ENCODE measurements around the gene SHROOM1.

The SHROOM1 gene

DNA sequence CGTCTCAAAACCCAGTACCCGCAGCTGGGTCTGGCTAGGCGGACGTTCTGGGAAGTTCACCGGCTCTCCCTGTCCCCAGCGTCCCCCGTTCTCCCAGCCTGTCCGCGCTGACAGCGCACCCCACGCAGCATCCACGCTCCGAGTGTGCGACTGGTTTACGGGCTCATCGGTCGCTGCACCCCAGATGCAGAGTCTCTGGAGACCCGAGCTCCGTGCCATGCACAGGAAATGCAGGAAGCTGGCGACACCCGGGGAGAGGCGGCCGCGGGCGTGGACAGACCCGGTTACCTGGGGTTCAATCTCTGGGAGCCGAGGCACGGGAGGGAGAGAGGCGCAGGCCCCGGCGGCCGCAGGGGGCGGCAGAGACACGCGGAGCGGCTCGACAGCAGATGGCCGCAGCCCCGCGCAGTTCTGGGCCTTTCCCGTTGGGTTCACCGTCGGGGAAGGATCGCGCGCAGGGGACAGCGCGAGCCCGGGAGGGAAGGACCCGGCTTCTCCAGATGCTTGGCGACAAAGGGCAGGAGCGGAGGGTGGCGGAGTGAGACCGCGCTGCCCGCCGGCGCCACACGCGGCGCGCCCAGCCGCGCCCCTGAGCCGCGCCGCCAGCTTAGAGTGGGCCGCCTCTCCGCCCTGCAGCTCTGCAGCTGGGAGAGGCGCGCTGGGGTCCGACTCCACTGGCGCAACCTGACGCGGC lies 558 bp downstream of the SHROOM1 start:
- peak; percentile 88 for TF ChIP-seq CTCF (IDR thresholded peaks at IDR 0.05; ENCODE audit: low read depth, low read length)

GRCh38 chr5:132828846-132829494 lies 1.5 kb downstream of the SHROOM1 start:
- peak overlapping the region; percentile 59; the same call in 1 of the 2 replicates for H3K4me3 ChIP-seq (ENCODE audit: low read depth, low read length)
- no peak for TF ChIP-seq CTCF (IDR thresholded peaks at IDR 0.05; ENCODE audit: low read depth, low read length)

More for the DNA sequence above, 558 bp downstream of the SHROOM1 start:
- H3K4me3 ChIP-seq (ENCODE audit: low read depth, low read length), result peak overlapping the region; percentile 59

DNA sequence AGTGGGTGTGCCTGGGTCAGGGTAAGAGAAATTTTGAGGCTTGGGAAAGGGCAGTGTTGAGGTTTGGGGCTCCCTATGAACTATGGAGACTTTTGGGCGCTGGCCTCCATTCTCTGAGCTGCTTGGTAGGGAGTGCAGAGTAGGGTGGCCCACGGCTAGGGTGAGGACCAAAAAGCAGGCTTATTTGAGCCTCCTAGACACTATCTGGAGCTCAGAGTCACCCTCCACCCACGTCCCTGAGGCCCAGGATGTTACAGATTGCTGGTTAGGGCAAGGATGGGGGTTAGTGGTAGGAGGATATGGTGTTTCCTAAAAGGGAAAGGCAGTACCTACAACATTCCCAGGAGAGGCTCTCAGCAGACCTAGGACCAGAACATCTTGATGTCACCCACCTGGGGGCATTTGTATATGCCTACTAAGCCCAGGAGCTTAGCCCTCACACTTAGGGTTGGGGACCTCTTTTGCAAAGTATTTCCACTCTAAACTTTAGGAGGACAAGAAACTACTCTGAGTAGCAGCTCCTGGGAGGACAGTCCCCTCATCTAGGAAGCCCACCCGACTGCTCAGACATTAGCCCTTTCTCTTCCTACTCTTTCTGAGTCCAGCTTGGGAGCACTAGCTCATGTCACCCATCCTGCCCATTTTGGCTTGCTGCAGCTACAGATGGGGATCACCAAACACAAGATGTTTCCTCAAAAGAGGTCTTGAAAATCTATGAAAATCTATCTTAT lies 2.3 kb downstream of the SHROOM1 start:
- H3K4me3 ChIP-seq (ENCODE audit: low read depth, low read length), result no peak overlapping the region
- no peak for TF ChIP-seq CTCF (IDR thresholded peaks at IDR 0.05; ENCODE audit: low read depth, low read length)

GRCh38 chr5:132826424-132827082 lies 3.9 kb downstream of the SHROOM1 start:
- no peak for TF ChIP-seq CTCF (IDR thresholded peaks at IDR 0.05; ENCODE audit: low read depth, low read length)
- no peak overlapping the region for H3K4me3 ChIP-seq (ENCODE audit: low read depth, low read length)

GRCh38 chr5:132825834-132826391 lies 4.5 kb downstream of the SHROOM1 start:
- H3K4me3 ChIP-seq (ENCODE audit: low read depth, low read length), result no peak overlapping the region
- TF ChIP-seq CTCF (IDR thresholded peaks at IDR 0.05; ENCODE audit: low read depth, low read length), result no peak

DNA sequence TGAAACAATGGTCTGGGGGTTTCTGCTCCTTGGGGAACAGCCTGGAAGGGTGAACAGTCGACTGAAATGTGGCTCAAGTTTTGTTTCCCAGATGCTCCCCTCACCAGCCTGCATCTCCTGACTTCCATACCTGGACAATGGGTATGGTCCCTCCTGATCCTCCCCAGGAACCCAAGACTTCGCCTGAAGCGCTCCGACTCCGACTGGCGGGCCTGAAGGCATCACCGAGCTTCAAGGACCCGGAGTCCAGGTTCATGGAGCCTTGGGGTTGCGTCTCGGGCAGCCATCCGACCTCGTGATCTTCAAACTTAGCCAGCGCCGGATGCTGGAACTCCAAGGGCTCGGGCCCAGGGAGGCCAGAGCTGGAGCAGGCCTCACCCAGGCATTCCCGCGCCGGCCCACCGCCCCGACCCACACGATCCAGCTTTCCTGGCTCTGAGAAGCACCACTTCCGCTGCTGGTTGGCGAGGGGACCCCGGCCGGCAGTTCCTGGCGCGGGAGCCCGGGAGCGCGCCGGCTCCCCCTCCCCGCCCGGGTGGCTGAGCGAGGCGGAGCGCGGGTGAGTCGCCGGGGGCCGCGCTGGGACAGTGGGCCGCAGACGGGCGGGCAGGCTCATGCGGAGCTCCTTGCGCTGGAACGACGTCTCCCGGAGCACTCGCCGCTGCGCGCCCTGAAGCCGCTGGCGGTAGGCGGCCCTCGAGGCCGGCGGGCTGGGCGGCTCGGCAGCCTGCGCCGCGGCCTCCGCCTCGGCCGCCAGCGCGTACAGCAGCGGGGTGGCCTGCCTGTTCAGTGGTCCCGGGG lies 5.2 kb downstream of the SHROOM1 start:
- TF ChIP-seq CTCF (IDR thresholded peaks at IDR 0.05; ENCODE audit: low read depth, low read length), result no peak
- no peak overlapping the region for H3K4me3 ChIP-seq (ENCODE audit: low read depth, low read length)

Measured in WI38 (cell line).